ENCODE results near the gene CFAP61. TPM values are rescaled to one million over a fixed set of nuclear protein-coding genes. Genes with fewer than 3 reads are reported as not detected.
"Not testable (repeated sequence)": the region's sequence is repeated elsewhere in the genome, so short reads cannot be mapped to it uniquely, and the experiment has no call there.

Gene CFAP61
- total RNA-seq (under 1 TPM; 0.19 to 0.53 (median 0.33) TPM), polyA plus RNA-seq (under 1 TPM; 0.15 to 0.38 TPM)

GRCh38 chr20:20052074-20052970 is at the start of gene CFAP61, which contains the start of gene CRNKL1:
CFAP61 (plus strand) TSS chr20:20052532; CDS start chr20:20056654, 4,122 bp downstream.
CRNKL1 (minus strand) TSS chr20:20052466; CDS start chr20:20052342, 124 bp downstream.
- TF ChIP-seq CTCF (IDR thresholded peaks at IDR 0.05), result no peak
- FAIRE-seq, result peak; percentile 85

GRCh38 chr20:20003031-20003954 is 49.0 kb upstream of the CFAP61 start:
- peaks cover 18 to 47% (median 29%) of the 10 kb centered on the region in 3 donors for H3K4me1 ChIP-seq
- H3K27ac ChIP-seq, result peak overlapping the region in 3 of 4 donors; percentile 17 to 57 (median 55)
- peak overlapping the region in 1 of 4 donors; percentile 16 for H3K4me3 ChIP-seq
- H3K27me3 ChIP-seq, result no peaks in the 10 kb centered on the region
- peak in 2 of 6 donors; percentile 54 to 65 for DNase-seq
- peak; percentile 54 to 68 (median 55) for ATAC-seq
- H3K36me3 ChIP-seq, result peaks cover 0 to 14% (median 7%) of the 10 kb centered on the region in 3 donors
- intact Hi-C loops (cut with DNase I), result loop anchor here in 1 of 3 donors (10.0 kb wide), 1 partner anchor 318 kb away; no protein-coding TSS in a partner anchor
- no peak for FAIRE-seq
- H3K9me3 ChIP-seq, result no peaks in the 10 kb centered on the region
- 45 to 55% methylated on average over 23 of the region's 23 CpGs for WGBS, 2 donors
- no peak for TF ChIP-seq CTCF (IDR thresholded peaks at IDR 0.05)

More at GRCh38 chr20:20052074-20052970, at the start of gene CFAP61, which contains the start of gene CRNKL1:
- H3K4me1 ChIP-seq, result peaks cover 0 to 11% (median 10%) of the 10 kb centered on the region in 3 donors
- intact Hi-C loops (cut with DNase I), result no loop called here
- H3K9me3 ChIP-seq, result no peaks in the 10 kb centered on the region
- peak within 1 kb of the TSS; percentile 74 to 90 (median 89) for H3K27ac ChIP-seq
- H3K27me3 ChIP-seq, result no peaks in the 10 kb centered on the region
- peaks cover 2 to 24% (median 7%) of the 10 kb centered on the region in 3 donors for H3K36me3 ChIP-seq
- H3K4me3 ChIP-seq, result peak within 1 kb of the TSS; percentile 90 to 95 (median 94)
- WGBS, 2 donors, result 0% methylated on average over 67 of the region's 67 CpGs
- peak; percentile 96 to 99 (median 96) for DNase-seq
- peak; percentile 97 to 100 (median 99) for ATAC-seq

GRCh38 chr20:20003955-20004322 is 48.4 kb upstream of the CFAP61 start:
- peaks cover 12 to 42% (median 23%) of the 10 kb centered on the region in 3 donors for H3K4me1 ChIP-seq
- not testable (repeated sequence) for FAIRE-seq, H3K9me3 ChIP-seq, ATAC-seq, H3K36me3 ChIP-seq, H3K27me3 ChIP-seq, DNase-seq
- peak overlapping the region in 3 of 4 donors; percentile 17 to 57 (median 55) for H3K27ac ChIP-seq
- intact Hi-C loops (cut with DNase I), result loop anchor here in 1 of 3 donors (10.0 kb wide), 1 partner anchor 319 kb away; no protein-coding TSS in a partner anchor
- 41 to 51% methylated on average over 6 of the region's 6 CpGs for WGBS, 2 donors
- H3K4me3 ChIP-seq, result peak overlapping the region in 1 of 4 donors; percentile 16

- 34 to 36% methylated on average over 7 of the region's 7 CpGs for WGBS, 2 donors
- Histone ChIP-seq H3K36me3 (peaks cover 0 to 7% (median 6%) of the 10 kb centered on the region in 3 donors), H3K4me1 (peaks cover 14 to 41% (median 22%) of the 10 kb centered on the region in 3 donors), H3K27me3 (no peaks in the 10 kb centered on the region), H3K4me3 (no peak overlapping the region), H3K27ac (peak overlapping the region in 1 of 4 donors; percentile 8), H3K9me3 (no peaks in the 10 kb centered on the region)
- DNase-seq, result no peak
- intact Hi-C loops (cut with DNase I), result loop anchor here in 1 of 3 donors (10.0 kb wide), 1 partner anchor 321 kb away; no protein-coding TSS in a partner anchor
- FAIRE-seq, result no peak
- TF ChIP-seq CTCF (IDR thresholded peaks at IDR 0.05), result no peak
- no peak for ATAC-seq
Measured at GRCh38 chr20:20005342-20005741, 47.0 kb upstream of the CFAP61 start.

Data from pancreas (tissue), 10 donors.